Omental fat pad (tissue), 4 donors: ENCODE measurements around the gene HBM. TPM values are rescaled to one million over a fixed set of nuclear protein-coding genes. Genes with fewer than 3 reads are reported as not detected.
"Not testable (repeated sequence)": the region's sequence is repeated elsewhere in the genome, so short reads cannot be mapped to it uniquely, and the experiment has no call there.

Experiments used
- ATAC-seq: fragments of 150-250 bp; one replicate; pipeline ENCODE4 v1.9.1; 2016; ENCODE audit warnings: mild to moderate bottlenecking, moderate library complexity; ENCODE audit not compliant: low FRiP score
- DNase-seq: peaks from one replicate; pipeline ENCODE4 v3.0.0-alpha.2; 2019; ENCODE audit warnings: low spot score
- CTCF ChIP-seq, 3 donors: fragments of 450-650 bp; IDR thresholded peaks; one replicate each; pipeline ENCODE4 v1.5.1; 2016 to 2017; ENCODE audit warnings: antibody characterized with exemption in 3 of 3, mild to moderate bottlenecking in 3 of 3, moderate library complexity in 2 of 3
- total RNA-seq, 4 donors: library from RNA; depleted of rRNA; stranded (reverse); fragments of >200 nt; gene quantifications; one replicate each; pipeline ENCODE4 v1.1.0, GENCODE V29; 2016

The HBM gene
- total RNA-seq, 4 donors from 2014 or later: not detected

- TF ChIP-seq CTCF (IDR thresholded peaks at IDR 0.05): no peak
- ATAC-seq: no peak
These were observed 6.5 kb upstream of the HBM start for GRCh38 chr16:159136-159849.

GRCh38 chr16:160242-160641 lies 5.5 kb upstream of the HBM start:
- ATAC-seq, DNase-seq: not testable (repeated sequence)

More at GRCh38 chr16:159136-159849, 6.5 kb upstream of the HBM start:
- no peak for DNase-seq

- DNase-seq (no peak), ATAC-seq (no peak)
- no peak for TF ChIP-seq CTCF (IDR thresholded peaks at IDR 0.05)
These were observed 5.0 kb upstream of the HBM start for GRCh38 chr16:160691-161190.

GRCh38 chr16:162271-162991 lies 3.3 kb upstream of the HBM start:
- no peak for TF ChIP-seq CTCF (IDR thresholded peaks at IDR 0.05)
- no peak for ATAC-seq
- no peak for DNase-seq

GRCh38 chr16:163139-163538 lies 2.6 kb upstream of the HBM start:
- not testable (repeated sequence) for ATAC-seq, DNase-seq

- DNase-seq: not testable (repeated sequence)
- peak; percentile 24 for ATAC-seq
These were observed 2.1 kb upstream of the HBM start for GRCh38 chr16:163696-164095.

- peak; percentile 9 for ATAC-seq
- DNase-seq: not testable (repeated sequence)
These were observed 1.5 kb upstream of the HBM start for GRCh38 chr16:164134-164823.

- ATAC-seq: no peak
- no peak for DNase-seq
- no peak for TF ChIP-seq CTCF (IDR thresholded peaks at IDR 0.05)
These were observed 795 bp upstream of the HBM start for GRCh38 chr16:164827-165538.
